ENCODE measurements around the gene ZPLD1.

- TF ChIP-seq GATA2 (IDR thresholded peaks at IDR 0.05; ENCODE audit: low read depth, low read length) (no peak), GATA3 (IDR thresholded peaks at IDR 0.05; ENCODE audit: low read depth, low read length) (no peak)
These were observed 38.8 kb downstream of the ZPLD1 start for GRCh38 chr3:102473648-102474047.
